GM19099 (cell line): Measurements from ENCODE around the gene PRPF19.

ENCODE experiments used
- POLR2A ChIP-seq: IDR thresholded peaks from 3 replicates; pipeline ENCODE4 v1.6.1; 2011; ENCODE audit warnings: low read depth; ENCODE audit not compliant: insufficient read length; ENCODE audit errors: extremely low read depth

The PRPF19 gene

GRCh38 chr11:60942219-60942618, 35.8 kb upstream of the PRPF19 start:
- TF ChIP-seq POLR2A: no peak

- no peak for TF ChIP-seq POLR2A
These were observed 35.2 kb upstream of the PRPF19 start for GRCh38 chr11:60941371-60942119.

GRCh38 chr11:60939855-60940254, 33.5 kb upstream of the PRPF19 start:
- no peak for TF ChIP-seq POLR2A

- no peak for TF ChIP-seq POLR2A
These were observed 32.9 kb upstream of the PRPF19 start for GRCh38 chr11:60939301-60939700.

- TF ChIP-seq POLR2A: no peak
These were observed 32.1 kb upstream of the PRPF19 start for GRCh38 chr11:60938500-60938899.

GRCh38 chr11:60937811-60938210, 31.4 kb upstream of the PRPF19 start:
- no peak for TF ChIP-seq POLR2A

GRCh38 chr11:60937144-60937527, 30.8 kb upstream of the PRPF19 start:
- no peak for TF ChIP-seq POLR2A

- TF ChIP-seq POLR2A: no peak
These were observed 30.2 kb upstream of the PRPF19 start for GRCh38 chr11:60936467-60937143.

- TF ChIP-seq POLR2A: no peak
These were observed 29.5 kb upstream of the PRPF19 start for GRCh38 chr11:60935676-60936442.

GRCh38 chr11:60934790-60935605, 28.6 kb upstream of the PRPF19 start:
- peak; percentile 37 for TF ChIP-seq POLR2A

GRCh38 chr11:60934124-60934789, 27.9 kb upstream of the PRPF19 start:
- TF ChIP-seq POLR2A: no peak

- TF ChIP-seq POLR2A: peak; percentile 14
These were observed 27.2 kb upstream of the PRPF19 start for GRCh38 chr11:60933416-60934123.

GRCh38 chr11:60932605-60933356, 26.4 kb upstream of the PRPF19 start:
- no peak for TF ChIP-seq POLR2A

- TF ChIP-seq POLR2A: no peak
These were observed 25.5 kb upstream of the PRPF19 start for GRCh38 chr11:60931917-60932316.

- no peak for TF ChIP-seq POLR2A
These were observed 24.0 kb upstream of the PRPF19 start for GRCh38 chr11:60930394-60930793.
